SK-N-SH (cell line): ENCODE measurements around the gene MOCS3.

Experiments
- CTCF ChIP-seq: fragments of 200-600 bp; sonication (generic); IDR thresholded peaks from 2 replicates; pipeline ENCODE4 v1.6.1; 2017; ENCODE audit warnings: antibody characterized with exemption, mild to moderate bottlenecking, moderate library complexity
- FOXM1 ChIP-seq: IDR thresholded peaks from 2 replicates; pipeline ENCODE4 v1.4.0; 2012; ENCODE audit warnings: low read depth, mild to moderate bottlenecking
- RCOR1 ChIP-seq: fragments of 150-350 bp; IDR thresholded peaks from 2 replicates; pipeline ENCODE4 v1.6.1; 2017; ENCODE audit warnings: antibody characterized with exemption, low read length

DNA sequence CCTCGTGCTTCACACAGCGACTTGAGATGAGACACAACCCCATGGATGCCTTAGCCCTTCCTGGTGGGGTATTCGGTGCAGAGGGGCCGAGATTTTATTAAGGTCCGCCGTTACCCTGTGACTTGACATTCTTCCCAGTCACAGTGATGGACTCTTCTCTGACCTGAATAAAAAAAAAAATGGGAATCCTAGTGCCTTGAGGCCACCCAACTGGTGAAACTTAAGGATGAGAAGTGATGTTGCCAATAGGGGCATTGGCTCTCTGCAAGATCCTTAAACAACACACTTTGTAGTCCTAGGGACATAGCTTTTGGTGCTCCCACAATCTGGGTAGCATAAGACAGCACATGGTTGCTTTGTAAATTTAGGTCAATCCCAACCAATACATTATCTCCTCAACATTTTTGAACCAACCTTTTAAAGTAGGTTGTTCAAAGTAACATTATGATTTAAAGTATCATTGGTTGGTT, 26.6 kb upstream of the MOCS3 start:
- no peak for TF ChIP-seq CTCF
- no peak for TF ChIP-seq FOXM1
- no peak for TF ChIP-seq RCOR1
